Measurements from ENCODE around the gene MYO5C.
"Not testable (repeated sequence)": the region's sequence is repeated elsewhere in the genome, so short reads cannot be mapped to it uniquely, and the experiment has no call there.

The MYO5C gene

DNA sequence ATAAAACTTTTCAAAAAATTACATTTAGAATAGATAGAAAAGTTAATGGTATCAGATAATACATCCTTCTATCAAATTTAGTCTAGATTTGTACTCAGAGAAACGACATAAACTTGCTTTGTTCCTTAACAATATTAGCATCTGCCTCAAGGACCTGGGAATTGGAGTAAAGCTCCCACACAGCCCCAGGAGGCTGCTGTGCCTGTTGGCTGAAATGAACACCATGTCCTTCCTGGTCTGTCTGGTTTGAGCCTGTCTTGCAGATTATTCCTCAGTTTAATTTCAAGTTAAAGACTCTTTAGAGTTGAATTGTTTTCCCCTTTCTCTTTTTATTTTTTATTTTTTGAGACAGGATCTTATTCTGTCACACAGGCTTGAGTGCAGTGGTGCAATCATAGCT is 123.8 kb downstream of the MYO5C start:
- TF ChIP-seq, protein P1, sequence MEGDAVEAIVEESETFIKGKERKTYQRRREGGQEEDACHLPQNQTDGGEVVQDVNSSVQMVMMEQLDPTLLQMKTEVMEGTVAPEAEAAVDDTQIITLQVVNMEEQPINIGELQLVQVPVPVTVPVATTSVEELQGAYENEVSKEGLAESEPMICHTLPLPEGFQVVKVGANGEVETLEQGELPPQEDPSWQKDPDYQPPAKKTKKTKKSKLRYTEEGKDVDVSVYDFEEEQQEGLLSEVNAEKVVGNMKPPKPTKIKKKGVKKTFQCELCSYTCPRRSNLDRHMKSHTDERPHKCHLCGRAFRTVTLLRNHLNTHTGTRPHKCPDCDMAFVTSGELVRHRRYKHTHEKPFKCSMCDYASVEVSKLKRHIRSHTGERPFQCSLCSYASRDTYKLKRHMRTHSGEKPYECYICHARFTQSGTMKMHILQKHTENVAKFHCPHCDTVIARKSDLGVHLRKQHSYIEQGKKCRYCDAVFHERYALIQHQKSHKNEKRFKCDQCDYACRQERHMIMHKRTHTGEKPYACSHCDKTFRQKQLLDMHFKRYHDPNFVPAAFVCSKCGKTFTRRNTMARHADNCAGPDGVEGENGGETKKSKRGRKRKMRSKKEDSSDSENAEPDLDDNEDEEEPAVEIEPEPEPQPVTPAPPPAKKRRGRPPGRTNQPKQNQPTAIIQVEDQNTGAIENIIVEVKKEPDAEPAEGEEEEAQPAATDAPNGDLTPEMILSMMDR (IDR thresholded peaks at IDR 0.05; ENCODE audit: low read depth, low read length, missing control alignments), result no peak
- H3K4me3 ChIP-seq (ENCODE audit: low read depth, low read length), result no peak overlapping the region
- no peak for DNase-seq (ENCODE audit: low read depth)

DNA sequence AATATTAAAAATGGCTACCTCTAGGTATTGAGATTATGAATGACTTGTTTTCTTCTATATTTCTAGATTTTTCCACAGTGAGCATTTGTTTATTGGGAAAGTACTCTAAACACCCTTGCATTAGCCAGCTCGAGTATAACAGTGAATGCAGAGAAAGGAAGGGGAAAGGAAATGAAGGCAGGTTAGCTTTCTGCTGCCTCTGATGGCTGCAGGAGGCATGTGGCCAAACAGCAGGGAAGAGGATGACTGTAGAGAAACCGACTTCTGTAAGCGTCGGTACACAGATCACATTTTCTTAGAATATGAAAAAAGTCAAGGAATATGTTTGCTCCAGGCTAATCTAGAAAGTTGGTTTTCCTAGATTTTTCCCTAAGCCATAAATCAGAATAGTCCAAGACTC is 124.2 kb downstream of the MYO5C start:
- DNase-seq (ENCODE audit: low read depth), result no peak
- H3K4me3 ChIP-seq (ENCODE audit: low read depth, low read length), result no peak overlapping the region
- TF ChIP-seq, protein P1 (IDR thresholded peaks at IDR 0.05; ENCODE audit: low read depth, low read length, missing control alignments), result no peak

DNA sequence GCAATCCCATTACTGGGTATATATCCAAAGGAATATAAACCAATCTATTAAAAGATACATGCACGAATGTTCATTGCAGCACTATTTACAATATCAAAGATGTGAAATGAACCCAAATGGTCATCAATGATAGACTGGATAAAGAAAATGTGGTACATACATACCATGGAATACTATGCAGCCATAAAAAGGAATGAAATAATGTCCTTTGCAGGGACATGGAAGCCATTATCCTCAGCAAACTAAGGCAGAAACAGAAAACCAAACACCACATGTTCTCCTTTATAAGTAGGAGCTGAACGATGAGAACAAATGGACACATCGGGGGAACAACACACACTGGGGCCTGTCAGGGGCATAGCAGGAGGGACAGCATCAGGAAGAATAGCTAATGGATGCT is 125.4 kb downstream of the MYO5C start:
- not testable (repeated sequence) for H3K4me3 ChIP-seq (ENCODE audit: low read depth, low read length)

DNA sequence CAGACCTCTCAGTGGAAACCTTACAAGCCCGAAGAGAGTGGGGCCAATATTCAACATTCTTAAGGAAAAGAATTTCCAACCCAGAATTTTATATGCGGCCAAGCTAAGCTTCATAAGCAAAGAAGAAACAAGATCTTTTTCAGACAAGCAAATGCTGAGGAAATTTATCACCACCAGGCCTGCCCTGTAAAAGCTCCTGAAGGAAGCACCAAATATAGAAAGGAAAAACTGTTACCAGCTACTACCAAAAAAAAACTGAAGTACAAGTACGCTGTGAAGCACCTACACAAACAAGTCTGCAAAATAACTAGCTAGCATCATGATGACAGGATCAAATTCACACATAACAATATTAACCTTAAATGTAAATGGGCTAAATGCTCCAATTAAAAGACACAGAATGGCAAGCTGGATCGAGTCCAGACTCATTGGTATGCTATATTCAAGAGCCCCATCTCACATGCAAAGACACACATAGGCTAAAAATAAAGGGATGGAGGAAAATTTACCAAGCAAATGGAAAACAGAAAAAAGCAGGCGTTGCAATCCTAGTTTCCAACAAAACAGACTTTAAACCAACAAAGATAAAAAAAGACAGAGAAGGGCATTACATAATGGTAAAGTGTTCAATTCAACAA is 130.0 kb downstream of the MYO5C start:
- not testable (repeated sequence) for H3K4me3 ChIP-seq (ENCODE audit: low read depth, low read length); DNase-seq (ENCODE audit: low read depth)

More for the DNA sequence above, 125.4 kb downstream of the MYO5C start:
- DNase-seq (ENCODE audit: low read depth), result not testable (repeated sequence)

DNA sequence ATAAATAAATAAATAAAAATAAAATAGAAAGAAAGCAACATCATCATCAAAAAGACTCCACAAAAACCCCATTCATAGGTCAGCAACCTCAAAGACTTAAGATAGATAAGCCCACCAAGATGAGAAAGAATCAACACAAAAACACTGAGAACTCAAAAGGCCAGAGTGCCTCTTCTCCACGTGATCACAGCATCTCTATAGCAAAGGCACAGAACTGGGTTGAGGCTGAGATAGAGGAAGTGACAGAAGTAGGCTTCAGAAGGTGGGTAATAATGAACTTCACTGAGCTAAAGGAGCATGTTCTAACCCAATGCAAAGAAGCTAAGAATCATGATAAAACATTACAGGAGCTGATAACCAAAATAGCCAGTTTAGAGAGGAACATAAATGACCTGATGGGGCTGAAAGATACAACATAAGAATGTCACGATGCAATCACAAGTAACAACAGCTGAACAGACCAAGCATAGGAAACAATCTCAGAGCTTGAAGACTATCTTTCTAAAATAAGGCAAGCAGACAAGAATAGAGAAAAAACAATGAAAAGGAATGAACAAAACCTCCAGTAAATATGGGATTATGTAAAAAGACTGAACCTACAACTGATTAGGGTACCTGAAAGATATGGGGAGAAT is 130.9 kb downstream of the MYO5C start:
- TF ChIP-seq, protein P1 (IDR thresholded peaks at IDR 0.05; ENCODE audit: low read depth, low read length, missing control alignments), result no peak
- no peak for DNase-seq (ENCODE audit: low read depth)

DNA sequence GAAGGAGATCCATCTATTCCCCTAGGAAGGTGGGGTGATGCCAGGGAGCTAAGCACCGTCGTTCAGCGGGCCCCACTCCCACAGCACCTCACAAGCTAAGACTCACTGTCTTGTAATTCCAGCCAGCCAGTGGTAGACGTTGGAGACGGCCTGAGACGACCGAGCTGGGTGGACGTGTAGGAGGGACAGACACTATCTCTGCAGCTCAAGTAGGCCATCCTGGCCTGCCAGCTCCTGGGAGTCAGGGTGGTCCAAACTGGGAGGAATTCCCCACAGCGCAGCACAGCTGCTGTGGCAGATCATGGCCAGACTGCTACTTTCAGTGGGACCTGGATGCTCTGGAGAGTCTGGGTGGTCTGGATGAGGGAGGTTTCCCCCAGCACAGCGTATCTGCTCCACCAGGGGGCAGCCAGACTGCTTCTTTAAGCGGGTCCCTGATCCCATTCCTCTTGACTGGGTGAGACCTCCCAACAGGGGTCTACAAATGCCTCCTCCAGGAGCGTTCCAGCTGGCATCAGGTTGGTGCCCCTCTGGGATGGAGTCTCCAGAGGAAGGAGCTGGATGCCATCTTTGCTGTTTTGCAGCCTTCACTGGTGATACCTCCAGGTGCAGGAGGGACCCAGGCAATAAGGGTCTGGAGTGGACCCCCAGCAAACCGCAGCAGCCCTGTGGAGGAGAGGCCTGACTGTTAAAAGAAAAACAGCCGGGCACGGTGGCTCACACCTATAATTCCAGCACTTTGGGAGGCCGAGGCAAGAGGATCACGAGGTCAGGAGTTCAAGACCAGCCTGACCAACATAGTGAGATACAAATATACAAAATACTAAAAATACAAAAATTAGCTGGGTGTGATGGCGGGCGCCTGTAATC is 132.0 kb downstream of the MYO5C start:
- no peak overlapping the region for H3K4me3 ChIP-seq (ENCODE audit: low read depth, low read length)
- no peak for DNase-seq (ENCODE audit: low read depth)
- TF ChIP-seq, protein P1 (IDR thresholded peaks at IDR 0.05; ENCODE audit: low read depth, low read length, missing control alignments), result peak; percentile 50

More for the DNA sequence above, 130.9 kb downstream of the MYO5C start:
- H3K4me3 ChIP-seq (ENCODE audit: low read depth, low read length), result no peak overlapping the region

DNA sequence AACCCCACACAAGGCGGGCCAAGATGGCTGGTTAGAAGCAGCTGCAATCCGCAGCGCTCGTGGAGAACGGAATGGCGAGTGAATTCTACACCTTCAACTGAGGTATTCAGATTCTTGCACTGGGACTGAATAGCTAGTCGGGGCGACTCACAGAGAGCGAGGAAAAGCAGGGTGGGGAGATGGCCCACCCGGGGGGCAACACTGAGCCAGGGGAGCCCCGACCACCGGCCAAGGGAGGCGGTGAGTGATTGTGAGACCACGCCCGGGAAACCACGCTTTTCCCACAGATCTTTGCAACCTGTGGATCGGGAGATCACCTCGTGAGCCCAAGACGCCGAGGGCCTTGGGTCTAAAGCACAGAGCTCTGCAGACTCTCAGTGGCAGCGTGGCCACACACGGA is 132.7 kb downstream of the MYO5C start:
- no peak overlapping the region for H3K4me3 ChIP-seq (ENCODE audit: low read depth, low read length)
- no peak for DNase-seq (ENCODE audit: low read depth)
- TF ChIP-seq, protein P1 (IDR thresholded peaks at IDR 0.05; ENCODE audit: low read depth, low read length, missing control alignments), result no peak
